Measurements from ENCODE around the gene INPP5A.

DNA sequence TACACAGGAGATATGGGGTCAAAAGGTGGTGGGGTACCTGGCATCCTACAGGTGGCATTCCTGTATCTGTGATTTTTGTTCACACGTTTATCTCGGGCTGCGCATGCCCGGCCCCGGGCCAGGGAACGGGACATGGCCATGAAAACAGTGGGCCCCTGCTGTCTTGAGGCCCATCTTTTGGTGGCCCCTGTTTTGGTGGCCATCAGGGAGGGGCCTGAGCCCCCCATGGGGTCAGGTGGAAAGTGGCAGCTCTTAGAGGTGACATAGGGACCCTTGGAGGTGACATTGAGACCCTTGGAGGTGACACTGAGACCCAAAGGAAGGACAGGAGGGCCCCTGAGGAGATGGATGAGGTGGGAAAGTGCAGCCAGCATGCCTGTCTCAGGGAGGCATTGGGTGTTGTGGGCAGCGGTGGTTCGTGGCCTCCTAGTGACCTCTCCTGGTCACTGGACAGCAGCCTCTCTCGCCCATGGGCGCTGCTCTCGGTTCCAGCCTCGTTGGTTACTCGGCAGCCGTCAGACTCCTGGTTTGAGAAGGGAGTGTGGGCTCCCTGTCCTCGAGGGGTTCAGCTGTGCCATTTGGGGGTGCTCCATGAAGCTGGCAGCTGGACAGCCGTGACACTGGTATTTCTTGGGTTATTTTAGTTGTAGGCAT, 39.9 kb downstream of the INPP5A start:
- TF ChIP-seq CTCF (IDR thresholded peaks at IDR 0.05) (peak in 2 of 4 experiments; percentile 17 to 20), EP300 (IDR thresholded peaks at IDR 0.05) (no peak)

Data from sigmoid colon (tissue), 4 donors.